SU-DHL-6 (cell line): Measurements from ENCODE around the gene MFSD2A.

Source experiments
- CTCF ChIP-seq: fragments of 200-600 bp; sonication (generic); IDR thresholded peaks from one replicate; pipeline ENCODE4 v1.5.1; 2017; ENCODE audit warnings: antibody characterized with exemption, mild to moderate bottlenecking, low read length, moderate library complexity; ENCODE audit not compliant: insufficient read depth, poor library complexity, severe bottlenecking
- EZH2phosphoT487 ChIP-seq: fragments of 200-600 bp; sonication (generic), shearing (Covaris generic); conservative IDR thresholded peaks from 2 replicates; pipeline ENCODE4 v1.6.1; 2018; ENCODE audit warnings: mild to moderate bottlenecking, antibody characterized with exemption, low read length, moderate library complexity, mixed read lengths

GRCh38 chr1:39949891-39950290 is 5.1 kb upstream of the MFSD2A start:
- TF ChIP-seq EZH2phosphoT487, result no peak
- TF ChIP-seq CTCF, result no peak
